SU-DHL-6 (cell line): Measurements from ENCODE around the gene WFDC1.

ENCODE experiments used
- H2AFZ ChIP-seq: fragments of 200-600 bp; sonication (generic); 2 replicates; pipeline ENCODE4 v1.6.1; 2014; ENCODE audit warnings: low read depth, mild to moderate bottlenecking, moderate library complexity, mixed read lengths, antibody characterized with exemption, low read length; ENCODE audit not compliant: severe bottlenecking
- H3F3A ChIP-seq: fragments of 200-600 bp; shearing (Covaris generic); 2 replicates; pipeline ENCODE4 v1.6.0; 2016; ENCODE audit warnings: antibody characterized with exemption, mild to moderate bottlenecking; ENCODE audit not compliant: insufficient read depth
- H3K27ac ChIP-seq: fragments of 200-600 bp; sonication (generic); 2 replicates; pipeline ENCODE4 v1.5.1; 2016; ENCODE audit warnings: low read depth, mild to moderate bottlenecking, low read length, moderate library complexity, mixed read lengths
- H3K27me3 ChIP-seq: fragments of 200-600 bp; sonication (generic), shearing (Covaris generic); 2 replicates; pipeline ENCODE4 v1.6.0; 2014; ENCODE audit warnings: mild to moderate bottlenecking, low read length
- H3K36me3 ChIP-seq: fragments of 200-600 bp; sonication (generic); 2 replicates; pipeline ENCODE4 v1.6.1; 2014; ENCODE audit warnings: mild to moderate bottlenecking, low read length, mixed read lengths
- H3K4me2 ChIP-seq: fragments of 300-600, 200-600 bp; shearing (Covaris generic), sonication (generic); 2 replicates; pipeline ENCODE4 v1.6.0; 2014; ENCODE audit warnings: low read length, low read depth, mild to moderate bottlenecking; ENCODE audit not compliant: poor library complexity, severe bottlenecking
- H3K4me3 ChIP-seq: fragments of 200-600 bp; sonication (generic); 2 replicates; pipeline ENCODE4 v1.5.1; 2014; ENCODE audit warnings: antibody characterized with exemption, low read length, mild to moderate bottlenecking, mixed read lengths; ENCODE audit not compliant: insufficient read depth, poor library complexity, severe bottlenecking
- H3K79me2 ChIP-seq: fragments of 200-600 bp; sonication (generic); 2 replicates; pipeline ENCODE4 v1.6.1; 2014; ENCODE audit warnings: mild to moderate bottlenecking, low read length, moderate library complexity; ENCODE audit not compliant: insufficient read depth
- H3K9ac ChIP-seq: fragments of 200-600 bp; sonication (generic); 2 replicates; pipeline ENCODE4 v1.7.0; 2014; ENCODE audit warnings: mild to moderate bottlenecking, low read length
- H3K9me2 ChIP-seq: fragments of 200-600 bp; sonication (generic); replicated peaks from 2 replicates; pipeline ENCODE4 v1.6.1; 2014; ENCODE audit warnings: low read length; ENCODE audit not compliant: insufficient read depth
- H3K9me3 ChIP-seq: fragments of 200-600 bp; sonication (generic); 2 replicates; pipeline ENCODE4 v1.6.1; 2014; ENCODE audit warnings: low read length, mixed read lengths; ENCODE audit not compliant: insufficient read depth
- H4K20me1 ChIP-seq: fragments of 200-600 bp; sonication (generic); 2 replicates; pipeline ENCODE4 v1.6.1; 2014; ENCODE audit warnings: low read depth, mild to moderate bottlenecking, antibody characterized with exemption, low read length, moderate library complexity, mixed read lengths
- CTCF ChIP-seq: fragments of 200-600 bp; sonication (generic); IDR thresholded peaks from one replicate; pipeline ENCODE4 v1.5.1; 2017; ENCODE audit warnings: antibody characterized with exemption, mild to moderate bottlenecking, low read length, moderate library complexity; ENCODE audit not compliant: insufficient read depth, poor library complexity, severe bottlenecking
- EZH2phosphoT487 ChIP-seq: fragments of 200-600 bp; sonication (generic), shearing (Covaris generic); conservative IDR thresholded peaks from 2 replicates; pipeline ENCODE4 v1.6.1; 2018; ENCODE audit warnings: mild to moderate bottlenecking, antibody characterized with exemption, low read length, moderate library complexity, mixed read lengths

WFDC1 gene

GRCh38 chr16:84294531-84295142, at the start of gene WFDC1:
WFDC1 (plus strand) TSS chr16:84294878; CDS start chr16:84294972, 94 bp downstream.
- no peaks in the 10 kb centered on the region for H3F3A ChIP-seq
- H3K9ac ChIP-seq: no peak within 1 kb of the TSS
- no peaks in the 10 kb centered on the region for H3K9me2 ChIP-seq
- no peaks in the 10 kb centered on the region for H3K27me3 ChIP-seq
- H3K36me3 ChIP-seq: no peaks in the 10 kb centered on the region
- no peaks in the 10 kb centered on the region for H4K20me1 ChIP-seq
- no peak within 1 kb of the TSS for H3K4me3 ChIP-seq
- no peak for TF ChIP-seq CTCF
- no peak for TF ChIP-seq EZH2phosphoT487
- H2AFZ ChIP-seq: no peak within 1 kb of the TSS
- no peak within 1 kb of the TSS for H3K4me2 ChIP-seq
- H3K27ac ChIP-seq: no peak within 1 kb of the TSS
- H3K79me2 ChIP-seq: no peaks in the 10 kb centered on the region
- no peaks in the 10 kb centered on the region for H3K9me3 ChIP-seq

GRCh38 chr16:84245956-84246678, 48.6 kb upstream of the WFDC1 start:
- H3K27me3 ChIP-seq: no peaks in the 10 kb centered on the region

GRCh38 chr16:84246679-84247077, 48.0 kb upstream of the WFDC1 start:
- Histone ChIP-seq H3K27ac (no peak overlapping the region), H2AFZ (no peak overlapping the region), H4K20me1 (no peaks in the 10 kb centered on the region), H3K9me3 (no peaks in the 10 kb centered on the region), H3K4me3 (no peak overlapping the region), H3K9me2 (no peaks in the 10 kb centered on the region), H3K36me3 (no peaks in the 10 kb centered on the region), H3K79me2 (no peaks in the 10 kb centered on the region), H3F3A (no peaks in the 10 kb centered on the region), H3K4me2 (no peak overlapping the region), H3K9ac (no peak overlapping the region), H3K27me3 (no peaks in the 10 kb centered on the region)
- no peak for TF ChIP-seq CTCF
- TF ChIP-seq EZH2phosphoT487: no peak

More at GRCh38 chr16:84245956-84246678, 48.6 kb upstream of the WFDC1 start:
- H3F3A ChIP-seq: no peaks in the 10 kb centered on the region
- no peak overlapping the region for H3K4me2 ChIP-seq
- TF ChIP-seq EZH2phosphoT487: no peak
- no peak for TF ChIP-seq CTCF
- H3K79me2 ChIP-seq: no peaks in the 10 kb centered on the region
- H3K36me3 ChIP-seq: no peaks in the 10 kb centered on the region
- no peaks in the 10 kb centered on the region for H3K9me3 ChIP-seq
- H3K4me3 ChIP-seq: no peak overlapping the region
- H3K27ac ChIP-seq: no peak overlapping the region
- H3K9ac ChIP-seq: no peak overlapping the region
- no peaks in the 10 kb centered on the region for H4K20me1 ChIP-seq
- H3K9me2 ChIP-seq: no peaks in the 10 kb centered on the region
- no peak overlapping the region for H2AFZ ChIP-seq
